ENCODE results near the gene ADAMTS4.
A peak's percentile ranks its signal among the peaks of the same experiment; 100 is the strongest.

Gene ADAMTS4

GRCh38 chr1:161190962-161191521, 7.8 kb downstream of the ADAMTS4 start:
- H3K4me3 Mint-ChIP-seq = no peak overlapping the region
- ATAC-seq (no peak), DNase-seq (no peak)
- H3K27ac Mint-ChIP-seq = peak overlapping the region in 1 of 2 donors; percentile 63
- peaks cover 60% of the 10 kb centered on the region for H3K4me1 Mint-ChIP-seq
- H3K27me3 Mint-ChIP-seq = no peaks in the 10 kb centered on the region
- peaks cover 0 to 4% of the 10 kb centered on the region in 2 donors for H3K9me3 Mint-ChIP-seq

GRCh38 chr1:161189036-161189435, 9.8 kb downstream of the ADAMTS4 start:
- ATAC-seq = no peak

GRCh38 chr1:161188381-161188780, 10.5 kb downstream of the ADAMTS4 start:
- Mint-ChIP-seq H3K27me3 (no peaks in the 10 kb centered on the region), H3K4me3 (no peak overlapping the region), H3K27ac (no peak overlapping the region), H3K4me1 (peaks cover 70% of the 10 kb centered on the region), H3K9me3 (peaks cover 0 to 4% of the 10 kb centered on the region in 2 donors)
- no peak for DNase-seq
- ATAC-seq = no peak

More at GRCh38 chr1:161189036-161189435, 9.8 kb downstream of the ADAMTS4 start:
- H3K4me1 Mint-ChIP-seq = peaks cover 65% of the 10 kb centered on the region
- H3K4me3 Mint-ChIP-seq = no peak overlapping the region
- DNase-seq = no peak
- no peaks in the 10 kb centered on the region for H3K27me3 Mint-ChIP-seq
- no peak overlapping the region for H3K27ac Mint-ChIP-seq
- peaks cover 0 to 4% of the 10 kb centered on the region in 2 donors for H3K9me3 Mint-ChIP-seq

GRCh38 chr1:161187311-161187710, 11.5 kb downstream of the ADAMTS4 start:
- Mint-ChIP-seq H3K9me3 (peaks cover 0 to 4% of the 10 kb centered on the region in 2 donors), H3K4me3 (no peak overlapping the region), H3K4me1 (peaks cover 70% of the 10 kb centered on the region), H3K27ac (peak overlapping the region in 1 of 2 donors; percentile 18), H3K27me3 (no peaks in the 10 kb centered on the region)
- DNase-seq = no peak
- no peak for ATAC-seq

- Mint-ChIP-seq H3K27me3 (no peaks in the 10 kb centered on the region), H3K27ac (peak overlapping the region; percentile 91 to 92), H3K4me3 (peak overlapping the region; percentile 69 to 74), H3K4me1 (peaks cover 82% of the 10 kb centered on the region), H3K9me3 (peaks cover 0 to 4% of the 10 kb centered on the region in 2 donors)
- peak; percentile 22 for ATAC-seq
- DNase-seq = no peak
Measured at GRCh38 chr1:161185732-161186311, 13.0 kb downstream of the ADAMTS4 start.

GRCh38 chr1:161185282-161185682, 13.6 kb downstream of the ADAMTS4 start:
- peak overlapping the region; percentile 91 to 92 for H3K27ac Mint-ChIP-seq
- peak; percentile 75 to 87 for DNase-seq
- no peaks in the 10 kb centered on the region for H3K27me3 Mint-ChIP-seq
- H3K4me3 Mint-ChIP-seq = peak overlapping the region; percentile 69 to 74
- peaks cover 0 to 4% of the 10 kb centered on the region in 2 donors for H3K9me3 Mint-ChIP-seq
- peaks cover 87% of the 10 kb centered on the region for H3K4me1 Mint-ChIP-seq
- peak; percentile 85 for ATAC-seq

GRCh38 chr1:161182214-161182613, 16.6 kb downstream of the ADAMTS4 start:
- peak; percentile 58 to 77 for DNase-seq
- peak; percentile 82 for ATAC-seq
- H3K4me1 Mint-ChIP-seq = peaks cover 88% of the 10 kb centered on the region
- peak overlapping the region; percentile 48 to 77 for H3K4me3 Mint-ChIP-seq
- peaks cover 0 to 4% of the 10 kb centered on the region in 2 donors for H3K9me3 Mint-ChIP-seq
- H3K27ac Mint-ChIP-seq = peak overlapping the region; percentile 96 to 98
- no peaks in the 10 kb centered on the region for H3K27me3 Mint-ChIP-seq

GRCh38 chr1:161180639-161181038, 18.2 kb downstream of the ADAMTS4 start:
- Mint-ChIP-seq H3K27me3 (no peaks in the 10 kb centered on the region), H3K9me3 (no peaks in the 10 kb centered on the region), H3K4me3 (no peak overlapping the region), H3K4me1 (peaks cover 83% of the 10 kb centered on the region), H3K27ac (peak overlapping the region in 1 of 2 donors; percentile 43)
- ATAC-seq (no peak), DNase-seq (no peak)

GRCh38 chr1:161179698-161180097, 19.2 kb downstream of the ADAMTS4 start:
- H3K4me3 Mint-ChIP-seq = no peak overlapping the region
- H3K4me1 Mint-ChIP-seq = peaks cover 83% of the 10 kb centered on the region
- no peak overlapping the region for H3K27ac Mint-ChIP-seq
- H3K27me3 Mint-ChIP-seq = no peaks in the 10 kb centered on the region
- ATAC-seq (no peak), DNase-seq (no peak)
- H3K9me3 Mint-ChIP-seq = no peaks in the 10 kb centered on the region

GRCh38 chr1:161177936-161178244, 21.0 kb downstream of the ADAMTS4 start:
- peak overlapping the region; percentile 89 to 94 for H3K4me3 Mint-ChIP-seq
- peaks cover 83% of the 10 kb centered on the region for H3K4me1 Mint-ChIP-seq
- H3K27ac Mint-ChIP-seq = peak overlapping the region; percentile 99
- ATAC-seq (no peak), DNase-seq (no peak)
- H3K9me3 Mint-ChIP-seq = no peaks in the 10 kb centered on the region
- H3K27me3 Mint-ChIP-seq = no peaks in the 10 kb centered on the region

- peak within 1 kb of the TSS; percentile 89 to 94 for H3K4me3 Mint-ChIP-seq
- H3K27me3 Mint-ChIP-seq = no peaks in the 10 kb centered on the region
- peaks cover 83% of the 10 kb centered on the region for H3K4me1 Mint-ChIP-seq
- peak; percentile 87 for ATAC-seq
- H3K9me3 Mint-ChIP-seq = no peaks in the 10 kb centered on the region
- peak within 1 kb of the TSS; percentile 99 for H3K27ac Mint-ChIP-seq
- peak; percentile 91 to 95 for DNase-seq
Measured at GRCh38 chr1:161177112-161177935, 21.5 kb downstream of the ADAMTS4 start, which contains the start of gene B4GALT3. Gene B4GALT3 (minus strand): TSS chr1:161177507. CDS start chr1:161176060, 1,447 bp downstream.

- Mint-ChIP-seq H3K27ac (peak overlapping the region; percentile 99), H3K9me3 (no peaks in the 10 kb centered on the region), H3K4me1 (peaks cover 83% of the 10 kb centered on the region), H3K4me3 (peak overlapping the region; percentile 89 to 94), H3K27me3 (no peaks in the 10 kb centered on the region)
- ATAC-seq = no peak
- no peak for DNase-seq
Measured at GRCh38 chr1:161176468-161177111, 22.3 kb downstream of the ADAMTS4 start.

- Mint-ChIP-seq H3K27ac (peak overlapping the region; percentile 85 to 99), H3K4me1 (peaks cover 84% of the 10 kb centered on the region), H3K4me3 (peak overlapping the region; percentile 89 to 94), H3K27me3 (no peaks in the 10 kb centered on the region), H3K9me3 (no peaks in the 10 kb centered on the region)
- no peak for DNase-seq
- ATAC-seq = no peak
Measured at GRCh38 chr1:161175771-161176453, 22.9 kb downstream of the ADAMTS4 start.

- H3K4me3 Mint-ChIP-seq = peak overlapping the region in 1 of 2 donors; percentile 53
- H3K9me3 Mint-ChIP-seq = no peaks in the 10 kb centered on the region
- no peaks in the 10 kb centered on the region for H3K27me3 Mint-ChIP-seq
- no peak for ATAC-seq
- no peak for DNase-seq
- H3K4me1 Mint-ChIP-seq = peaks cover 75% of the 10 kb centered on the region
- H3K27ac Mint-ChIP-seq = no peak overlapping the region
Measured at GRCh38 chr1:161174911-161175310, 23.9 kb downstream of the ADAMTS4 start.

- Mint-ChIP-seq H3K27me3 (no peaks in the 10 kb centered on the region), H3K9me3 (no peaks in the 10 kb centered on the region), H3K27ac (peak overlapping the region in 1 of 2 donors; percentile 71), H3K4me1 (peaks cover 74% of the 10 kb centered on the region), H3K4me3 (no peak overlapping the region)
- DNase-seq (no peak), ATAC-seq (no peak)
Measured at GRCh38 chr1:161173711-161174110, 25.1 kb downstream of the ADAMTS4 start.

Measured in stimulated activated naive CD8-positive, alpha-beta T cell treated with anti-CD3 and anti-CD28 coated beads, Interleukin-15, amount 100 ng/mL, for 72 hours (primary cell).